Neural cell (in vitro differentiated cells): ENCODE results near the gene SELENON. TPM values are rescaled to one million over a fixed set of nuclear protein-coding genes. Genes with fewer than 3 reads are reported as not detected.

Experiments
- H2AFZ ChIP-seq: fragments of 200-600, 300-800 bp; sonication (generic), shearing (Covaris generic); 2 replicates; pipeline ENCODE4 v1.6.0; 2014; ENCODE audit warnings: low read depth, mild to moderate bottlenecking, antibody characterized with exemption, low read length, moderate library complexity
- H3F3A ChIP-seq: fragments of 200-600 bp; shearing (Covaris generic); 2 replicates; pipeline ENCODE4 v1.6.1; 2016; ENCODE audit warnings: mild to moderate bottlenecking, moderate library complexity, mixed read lengths, antibody characterized with exemption, low read length; ENCODE audit not compliant: insufficient read depth, poor library complexity, severe bottlenecking
- H3K27ac ChIP-seq: fragments of 200-600, 300-800 bp; sonication (generic), shearing (Covaris generic); 2 replicates; pipeline ENCODE4 v1.5.1; 2014; ENCODE audit warnings: mild to moderate bottlenecking, low read length, moderate library complexity
- H3K27me3 ChIP-seq: fragments of 300-800, 200-600 bp; sonication (generic), shearing (Covaris generic); 2 replicates; pipeline ENCODE4 v1.6.0; 2014; ENCODE audit warnings: mild to moderate bottlenecking, low read depth, low read length, moderate library complexity; ENCODE audit not compliant: insufficient read depth
- H3K36me3 ChIP-seq: fragments of 300-800, 200-600 bp; sonication (generic), shearing (Covaris generic); 2 replicates; pipeline ENCODE4 v1.5.1; 2014; ENCODE audit warnings: mild to moderate bottlenecking, antibody characterized with exemption, low read length, moderate library complexity; ENCODE audit not compliant: insufficient read depth
- H3K4me2 ChIP-seq: fragments of 300-800, 200-600 bp; sonication (generic), shearing (Covaris generic); 2 replicates; pipeline ENCODE4 v1.6.0; 2014; ENCODE audit warnings: mild to moderate bottlenecking, low read length
- H3K4me3 ChIP-seq: fragments of 300-800, 200-600 bp; sonication (generic), shearing (Covaris generic); 2 replicates; pipeline ENCODE4 v1.5.1; 2014; ENCODE audit warnings: mild to moderate bottlenecking, low read length, moderate library complexity
- H3K79me2 ChIP-seq: fragments of 200-600 bp; shearing (Covaris generic); replicated peaks from 2 replicates; pipeline ENCODE4 v1.6.0; 2014; ENCODE audit warnings: mild to moderate bottlenecking, low read length, moderate library complexity; ENCODE audit not compliant: insufficient read depth
- H3K9ac ChIP-seq: fragments of 300-800, 200-600 bp; sonication (generic), shearing (Covaris generic); 2 replicates; pipeline ENCODE4 v1.6.1; 2016; ENCODE audit warnings: mild to moderate bottlenecking, low read length, mixed read lengths
- H3K9me2 ChIP-seq: fragments of 200-600 bp; shearing (Covaris generic); 2 replicates; pipeline ENCODE4 v1.6.1; 2016; ENCODE audit warnings: mild to moderate bottlenecking, low read length, mixed read lengths; ENCODE audit not compliant: insufficient read depth
- H3K9me3 ChIP-seq: fragments of 200-600, 300-800 bp; sonication (generic), shearing (Covaris generic); 2 replicates; pipeline ENCODE4 v1.6.1; 2016; ENCODE audit warnings: mild to moderate bottlenecking, mixed run types, low read length, moderate library complexity, mixed read lengths
- H4K20me1 ChIP-seq: fragments of 200-600 bp; shearing (Covaris generic); 2 replicates; pipeline ENCODE4 v1.6.1; 2016; ENCODE audit warnings: mild to moderate bottlenecking, mixed run types; ENCODE audit not compliant: insufficient read depth
- EP300 ChIP-seq: fragments of 450-650 bp; conservative IDR thresholded peaks from 2 replicates; pipeline ENCODE4 v1.6.1; 2014; ENCODE audit warnings: antibody characterized with exemption, mild to moderate bottlenecking, moderate library complexity; ENCODE audit not compliant: poor library complexity, severe bottlenecking
- EZH2 ChIP-seq: fragments of 200-600, 300-800 bp; shearing (Covaris generic), sonication (generic); IDR thresholded peaks from 2 replicates; pipeline ENCODE4 v1.6.1; 2014; ENCODE audit warnings: antibody characterized with exemption, low read length, borderline replicate concordance, mild to moderate bottlenecking; ENCODE audit not compliant: insufficient read depth, poor library complexity, severe bottlenecking
- MXI1 ChIP-seq: fragments of 450-650 bp; conservative IDR thresholded peaks from 2 replicates; pipeline ENCODE4 v1.6.1; 2014; ENCODE audit warnings: antibody characterized with exemption, mild to moderate bottlenecking; ENCODE audit not compliant: poor library complexity, severe bottlenecking
- POLR2AphosphoS5 ChIP-seq: IDR thresholded peaks from 2 replicates; pipeline ENCODE4 v1.6.1; 2012
- RAD21 ChIP-seq: fragments of 450-650 bp; conservative IDR thresholded peaks from 2 replicates; pipeline ENCODE4 v1.6.1; 2014; ENCODE audit warnings: antibody characterized with exemption, mild to moderate bottlenecking, moderate library complexity
- SMC3 ChIP-seq: fragments of 450-650 bp; conservative IDR thresholded peaks from 2 replicates; pipeline ENCODE4 v1.6.1; 2014; ENCODE audit warnings: antibody characterized with exemption, mild to moderate bottlenecking, moderate library complexity; ENCODE audit not compliant: poor library complexity
- TAF1 ChIP-seq: IDR thresholded peaks from 2 replicates; pipeline ENCODE4 v1.6.1; 2012; ENCODE audit warnings: low read depth
- polyA plus RNA-seq: library from polyadenylated mRNA; depleted of rRNA; stranded (reverse); fragments of >200 nt; gene quantifications from 2 replicates; pipeline ENCODE4 v1.2.3, GENCODE V29; 2014
- TF ChIP-seq, protein P1 (sequence below): IDR thresholded peaks from 2 replicates; pipeline ENCODE4 v1.6.1; 2012; ENCODE audit warnings: borderline replicate concordance
- TF ChIP-seq, protein P2 (sequence below): fragments of 450-650 bp; IDR thresholded peaks from 2 replicates; pipeline ENCODE4 v1.5.1; 2014; ENCODE audit warnings: antibody characterized with exemption, mild to moderate bottlenecking, moderate library complexity; ENCODE audit not compliant: poor library complexity, severe bottlenecking

The SELENON gene
- polyA plus RNA-seq, 1 donor from 2014 or later = 6.5 TPM

DNA sequence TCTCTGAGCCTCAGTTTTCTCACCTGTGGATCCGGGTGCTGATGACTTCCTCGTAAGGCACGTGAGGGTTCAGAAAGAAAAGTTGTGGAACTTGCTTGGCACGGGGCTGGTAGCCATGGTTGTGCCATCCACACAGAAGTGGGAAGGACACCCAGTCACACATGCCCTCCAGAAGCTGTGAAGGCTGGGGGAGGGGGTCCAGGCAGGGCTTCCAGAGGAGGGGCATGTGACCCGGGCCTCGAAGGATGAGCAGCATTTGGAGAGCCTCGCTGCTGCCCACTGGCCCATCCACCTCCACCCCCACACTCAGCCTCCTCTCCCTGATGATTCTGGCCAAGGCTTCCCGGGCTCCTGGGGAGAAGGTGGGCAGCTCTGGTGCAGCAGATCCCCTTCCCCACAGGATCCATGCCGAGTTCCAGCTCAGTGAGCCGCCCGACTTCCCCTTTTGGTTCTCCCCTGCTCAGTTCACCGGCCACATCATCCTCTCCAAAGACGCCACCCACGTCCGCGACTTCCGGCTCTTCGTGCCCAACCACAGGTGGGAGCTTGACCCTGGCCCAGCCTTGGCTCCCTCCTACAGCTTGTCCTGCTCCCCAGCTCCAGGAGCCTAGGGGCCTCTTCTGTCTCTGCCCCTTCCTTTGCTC lies 9.4 kb downstream of the SELENON start:
- Histone ChIP-seq H2AFZ (no peak overlapping the region), H4K20me1 (no peaks in the 10 kb centered on the region), H3K27me3 (no peaks in the 10 kb centered on the region), H3K79me2 (no peaks in the 10 kb centered on the region), H3K9me2 (no peaks in the 10 kb centered on the region), H3K9ac (no peak overlapping the region), H3F3A (no peaks in the 10 kb centered on the region), H3K9me3 (no peaks in the 10 kb centered on the region), H3K36me3 (no peaks in the 10 kb centered on the region), H3K4me2 (no peak overlapping the region), H3K27ac (no peak overlapping the region), H3K4me3 (no peak overlapping the region)
- no peak for TF ChIP-seq EP300
- no peak for TF ChIP-seq TAF1
- TF ChIP-seq RAD21 = no peak
- no peak for TF ChIP-seq POLR2AphosphoS5
- TF ChIP-seq, protein P1, sequence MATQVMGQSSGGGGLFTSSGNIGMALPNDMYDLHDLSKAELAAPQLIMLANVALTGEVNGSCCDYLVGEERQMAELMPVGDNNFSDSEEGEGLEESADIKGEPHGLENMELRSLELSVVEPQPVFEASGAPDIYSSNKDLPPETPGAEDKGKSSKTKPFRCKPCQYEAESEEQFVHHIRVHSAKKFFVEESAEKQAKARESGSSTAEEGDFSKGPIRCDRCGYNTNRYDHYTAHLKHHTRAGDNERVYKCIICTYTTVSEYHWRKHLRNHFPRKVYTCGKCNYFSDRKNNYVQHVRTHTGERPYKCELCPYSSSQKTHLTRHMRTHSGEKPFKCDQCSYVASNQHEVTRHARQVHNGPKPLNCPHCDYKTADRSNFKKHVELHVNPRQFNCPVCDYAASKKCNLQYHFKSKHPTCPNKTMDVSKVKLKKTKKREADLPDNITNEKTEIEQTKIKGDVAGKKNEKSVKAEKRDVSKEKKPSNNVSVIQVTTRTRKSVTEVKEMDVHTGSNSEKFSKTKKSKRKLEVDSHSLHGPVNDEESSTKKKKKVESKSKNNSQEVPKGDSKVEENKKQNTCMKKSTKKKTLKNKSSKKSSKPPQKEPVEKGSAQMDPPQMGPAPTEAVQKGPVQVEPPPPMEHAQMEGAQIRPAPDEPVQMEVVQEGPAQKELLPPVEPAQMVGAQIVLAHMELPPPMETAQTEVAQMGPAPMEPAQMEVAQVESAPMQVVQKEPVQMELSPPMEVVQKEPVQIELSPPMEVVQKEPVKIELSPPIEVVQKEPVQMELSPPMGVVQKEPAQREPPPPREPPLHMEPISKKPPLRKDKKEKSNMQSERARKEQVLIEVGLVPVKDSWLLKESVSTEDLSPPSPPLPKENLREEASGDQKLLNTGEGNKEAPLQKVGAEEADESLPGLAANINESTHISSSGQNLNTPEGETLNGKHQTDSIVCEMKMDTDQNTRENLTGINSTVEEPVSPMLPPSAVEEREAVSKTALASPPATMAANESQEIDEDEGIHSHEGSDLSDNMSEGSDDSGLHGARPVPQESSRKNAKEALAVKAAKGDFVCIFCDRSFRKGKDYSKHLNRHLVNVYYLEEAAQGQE = no peak
- TF ChIP-seq SMC3 = no peak
- no peak for TF ChIP-seq MXI1
- TF ChIP-seq, protein P2, sequence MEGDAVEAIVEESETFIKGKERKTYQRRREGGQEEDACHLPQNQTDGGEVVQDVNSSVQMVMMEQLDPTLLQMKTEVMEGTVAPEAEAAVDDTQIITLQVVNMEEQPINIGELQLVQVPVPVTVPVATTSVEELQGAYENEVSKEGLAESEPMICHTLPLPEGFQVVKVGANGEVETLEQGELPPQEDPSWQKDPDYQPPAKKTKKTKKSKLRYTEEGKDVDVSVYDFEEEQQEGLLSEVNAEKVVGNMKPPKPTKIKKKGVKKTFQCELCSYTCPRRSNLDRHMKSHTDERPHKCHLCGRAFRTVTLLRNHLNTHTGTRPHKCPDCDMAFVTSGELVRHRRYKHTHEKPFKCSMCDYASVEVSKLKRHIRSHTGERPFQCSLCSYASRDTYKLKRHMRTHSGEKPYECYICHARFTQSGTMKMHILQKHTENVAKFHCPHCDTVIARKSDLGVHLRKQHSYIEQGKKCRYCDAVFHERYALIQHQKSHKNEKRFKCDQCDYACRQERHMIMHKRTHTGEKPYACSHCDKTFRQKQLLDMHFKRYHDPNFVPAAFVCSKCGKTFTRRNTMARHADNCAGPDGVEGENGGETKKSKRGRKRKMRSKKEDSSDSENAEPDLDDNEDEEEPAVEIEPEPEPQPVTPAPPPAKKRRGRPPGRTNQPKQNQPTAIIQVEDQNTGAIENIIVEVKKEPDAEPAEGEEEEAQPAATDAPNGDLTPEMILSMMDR = no peak
- no peak for TF ChIP-seq EZH2

DNA sequence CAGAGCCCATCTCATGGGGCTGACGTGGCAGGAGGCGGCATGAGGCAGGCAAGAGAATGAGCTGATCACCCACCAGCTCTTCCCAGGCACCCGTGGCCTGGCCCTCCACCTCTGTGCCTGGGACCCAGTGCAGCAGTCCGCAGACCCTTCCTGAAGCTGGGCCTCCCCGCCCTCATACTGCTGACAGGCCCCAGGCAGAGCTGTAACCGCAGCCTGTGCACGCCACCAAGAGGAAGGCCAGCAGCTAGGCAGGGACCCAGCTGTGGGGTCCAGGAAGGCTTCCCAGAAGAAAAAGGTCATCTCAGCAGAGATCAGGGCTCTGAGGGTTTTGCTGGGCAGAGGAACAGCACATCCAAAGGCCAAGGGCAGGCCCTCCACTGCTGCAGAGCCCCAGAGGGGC lies 9.9 kb downstream of the SELENON start:
- Histone ChIP-seq H4K20me1 (no peaks in the 10 kb centered on the region), H3K4me3 (no peak overlapping the region), H3K36me3 (no peaks in the 10 kb centered on the region), H3K4me2 (no peak overlapping the region), H3K9ac (no peak overlapping the region), H3K27me3 (no peaks in the 10 kb centered on the region), H3K9me3 (no peaks in the 10 kb centered on the region), H3K79me2 (no peaks in the 10 kb centered on the region), H2AFZ (no peak overlapping the region), H3K27ac (no peak overlapping the region), H3K9me2 (no peaks in the 10 kb centered on the region), H3F3A (no peaks in the 10 kb centered on the region)
- TF ChIP-seq SMC3 = no peak
- TF ChIP-seq MXI1 = no peak
- TF ChIP-seq EP300 = no peak
- TF ChIP-seq, protein P2 = no peak
